Muscle layer of colon (tissue), 2 donors: ENCODE data around the gene CCDC40.
"Not testable (repeated sequence)": the region's sequence is repeated elsewhere in the genome, so short reads cannot be mapped to it uniquely, and the experiment has no call there.

ENCODE experiments used
- H3K27ac ChIP-seq: one replicate; pipeline ENCODE4 v1.7.0; 2013; ENCODE audit warnings: low read depth, mild to moderate bottlenecking, low read length, moderate library complexity
- H3K27me3 ChIP-seq, 2 donors: one replicate each; pipeline ENCODE4 v1.7.0; 2013; ENCODE audit warnings: low read length in 2 of 2, mild to moderate bottlenecking in 2 of 2; ENCODE audit not compliant: insufficient read depth in 2 of 2, control insufficient read depth in 1 of 2
- H3K36me3 ChIP-seq: one replicate; pipeline ENCODE4 v1.7.0; 2013; ENCODE audit warnings: mild to moderate bottlenecking, low read length; ENCODE audit not compliant: insufficient read depth
- H3K4me1 ChIP-seq: one replicate; pipeline ENCODE4 v1.7.0; 2013; ENCODE audit warnings: mild to moderate bottlenecking, low read length; ENCODE audit not compliant: insufficient read depth
- H3K4me3 ChIP-seq, 2 donors: one replicate each; pipeline ENCODE4 v1.7.0; 2013; ENCODE audit warnings: low read length in 2 of 2, low read depth in 1 of 2, mild to moderate bottlenecking in 1 of 2, moderate library complexity in 1 of 2
- H3K9ac ChIP-seq: one replicate; pipeline ENCODE4 v1.7.0; 2013; ENCODE audit warnings: low read length
- H3K9me3 ChIP-seq: one replicate; pipeline ENCODE4 v1.7.0; 2013; ENCODE audit warnings: mild to moderate bottlenecking, low read length
- donor health status: abdominal sarcoma.
- donor health status: Adenocarcinoma of cecum.

CCDC40 gene

DNA sequence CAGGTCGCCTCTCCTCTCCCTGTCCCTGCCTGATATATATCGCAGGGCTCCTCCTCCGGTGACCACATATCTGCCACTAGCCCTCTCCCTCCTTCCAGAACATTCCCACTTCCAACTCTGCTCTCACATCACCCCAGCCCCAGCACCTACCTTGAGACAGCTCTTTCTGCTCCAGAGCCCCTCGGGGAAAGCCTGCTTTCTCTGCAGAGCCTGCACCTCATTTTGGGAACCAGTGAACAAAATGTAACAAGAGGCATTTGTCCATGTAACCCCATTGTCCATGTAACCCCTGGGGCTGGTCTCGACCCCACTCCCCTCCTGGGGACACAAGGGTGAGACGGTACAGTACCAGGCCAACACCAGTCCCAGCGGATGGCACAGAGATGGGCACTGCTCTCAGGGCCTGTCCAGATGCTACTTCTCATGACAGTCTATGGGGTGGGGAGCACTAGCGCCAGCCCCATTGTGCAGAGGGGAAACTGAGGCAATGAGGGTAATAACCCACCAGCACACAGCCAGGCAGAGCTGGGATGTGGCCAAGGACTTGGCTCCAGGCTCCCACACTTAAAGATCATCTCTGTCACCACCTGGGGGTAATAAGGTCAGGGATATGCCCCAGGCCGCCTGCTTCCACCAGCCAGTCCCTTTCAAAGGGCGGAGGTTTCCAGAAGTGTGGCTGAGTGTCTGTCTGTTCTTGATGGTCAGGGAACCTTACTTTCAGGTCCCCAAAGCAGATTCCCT, 43.6 kb upstream of the CCDC40 start:
- Histone ChIP-seq H3K4me3 (peak overlapping the region; percentile 63 to 77), H3K9me3 (no peaks in the 10 kb centered on the region), H3K4me1 (peaks cover 28% of the 10 kb centered on the region), H3K36me3 (no peaks in the 10 kb centered on the region), H3K27me3 (no peaks in the 10 kb centered on the region), H3K27ac (no peak overlapping the region), H3K9ac (no peak overlapping the region)

DNA sequence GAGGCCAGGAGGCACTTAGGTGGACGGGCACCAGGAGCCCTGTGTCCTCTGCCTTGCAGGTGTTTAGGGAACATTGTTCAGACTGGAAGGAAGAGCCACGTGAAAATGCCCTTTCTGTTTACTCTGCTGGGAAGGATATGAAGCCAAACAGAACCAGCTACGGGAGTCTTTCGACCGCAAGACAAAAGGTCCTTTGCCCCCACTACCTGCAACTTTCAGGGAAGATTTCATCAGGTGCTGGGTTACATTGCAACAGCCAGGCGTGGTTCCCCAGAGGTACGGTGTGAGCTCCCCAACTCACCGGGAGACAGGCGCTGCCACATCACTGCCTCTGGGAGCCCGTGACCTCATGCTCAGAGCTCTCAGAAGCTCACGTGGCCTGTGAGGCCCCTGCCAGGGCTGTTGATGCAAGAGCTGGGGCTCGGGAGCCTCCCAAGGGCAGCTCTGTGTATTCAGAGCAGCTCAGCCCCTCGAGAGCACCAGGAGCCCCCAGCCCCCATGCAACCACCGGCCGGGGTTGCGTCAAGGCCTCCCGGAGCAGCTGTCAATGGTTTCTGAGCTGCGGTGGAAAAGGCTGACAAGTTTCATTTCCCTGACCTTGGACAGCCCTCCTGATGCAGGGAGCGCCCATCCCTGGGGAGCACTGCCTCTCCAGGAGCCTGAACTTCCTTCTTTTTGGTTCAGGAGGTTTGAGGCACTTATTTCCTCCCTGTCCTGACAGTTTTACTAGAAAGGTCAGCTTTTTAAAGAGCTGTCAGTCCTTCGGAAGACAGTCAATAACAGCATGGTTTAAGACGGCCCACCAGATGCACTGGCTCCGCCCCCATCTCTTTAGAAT, 42.8 kb upstream of the CCDC40 start:
- Histone ChIP-seq H3K27ac (no peak overlapping the region), H3K9me3 (no peaks in the 10 kb centered on the region), H3K36me3 (no peaks in the 10 kb centered on the region), H3K4me3 (peak overlapping the region in 1 of 2 donors; percentile 63), H3K9ac (no peak overlapping the region), H3K27me3 (no peaks in the 10 kb centered on the region), H3K4me1 (peaks cover 28% of the 10 kb centered on the region)

DNA sequence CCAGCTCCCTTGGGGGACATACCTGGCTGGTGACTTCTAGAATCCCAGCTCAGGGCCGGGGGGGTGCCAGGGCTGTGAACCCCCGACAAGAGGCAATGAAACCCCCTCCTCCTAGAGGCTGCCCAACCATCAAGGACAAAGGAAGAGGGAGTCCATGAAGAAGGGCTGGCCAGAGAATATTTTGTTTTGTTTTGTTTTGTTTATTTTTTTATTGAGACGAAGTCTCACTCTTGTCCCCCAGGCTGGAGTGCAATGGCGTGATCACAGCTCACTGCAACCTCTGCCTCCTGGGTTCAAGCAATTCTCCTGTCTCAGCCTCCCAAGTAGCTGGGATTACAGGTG, 42.2 kb upstream of the CCDC40 start:
- H3K4me1 ChIP-seq, result peaks cover 28% of the 10 kb centered on the region
- not testable (repeated sequence) for H3K9ac ChIP-seq, H3K27me3 ChIP-seq, H3K27ac ChIP-seq, H3K9me3 ChIP-seq, H3K4me3 ChIP-seq, H3K36me3 ChIP-seq

DNA sequence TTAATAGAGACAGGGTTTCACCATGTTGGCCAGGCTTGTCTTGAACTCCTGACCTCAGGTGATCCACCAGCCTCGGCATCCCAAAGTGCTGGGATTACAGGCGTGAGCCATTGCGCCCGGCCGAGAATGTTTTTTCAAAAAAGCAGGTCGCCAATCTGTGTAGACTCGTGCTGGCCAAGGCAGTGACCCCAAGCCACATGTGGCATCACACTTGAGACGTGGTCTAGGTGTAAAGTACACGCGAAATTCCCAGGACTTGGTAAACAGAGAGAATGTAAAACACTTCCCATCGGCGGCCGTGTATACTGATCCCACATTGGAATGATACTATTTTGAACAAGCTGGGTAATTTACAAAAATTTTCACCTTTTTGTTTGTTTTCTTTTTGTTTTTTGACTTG, 41.8 kb upstream of the CCDC40 start:
- Histone ChIP-seq H3K27ac (no peak overlapping the region), H3K4me3 (no peak overlapping the region), H3K9ac (no peak overlapping the region), H3K27me3 (no peaks in the 10 kb centered on the region), H3K36me3 (no peaks in the 10 kb centered on the region), H3K9me3 (no peaks in the 10 kb centered on the region), H3K4me1 (peaks cover 28% of the 10 kb centered on the region)

DNA sequence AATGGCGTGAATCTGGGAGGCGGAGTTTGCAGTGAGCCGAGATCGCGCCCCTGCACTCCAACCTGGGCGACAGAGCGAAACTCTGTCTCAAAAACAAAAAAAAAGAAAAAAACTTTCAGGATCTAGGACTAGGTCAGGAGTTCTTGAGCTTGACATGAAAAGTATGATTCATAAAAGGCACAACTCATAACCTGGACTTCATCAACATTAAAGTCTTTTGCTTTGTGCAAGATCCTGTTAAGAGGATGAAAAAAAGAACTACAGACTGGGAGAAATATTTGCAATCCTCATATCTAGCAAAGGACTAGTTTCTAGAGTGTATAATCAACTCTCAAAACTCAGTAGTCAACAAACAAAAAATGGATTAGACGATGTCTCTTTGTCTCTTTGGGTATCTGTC, 40.7 kb upstream of the CCDC40 start:
- no peaks in the 10 kb centered on the region for H3K9me3 ChIP-seq
- H3K4me1 ChIP-seq, result peaks cover 28% of the 10 kb centered on the region
- H3K36me3 ChIP-seq, result no peaks in the 10 kb centered on the region
- no peak overlapping the region for H3K27ac ChIP-seq
- no peak overlapping the region for H3K4me3 ChIP-seq
- H3K9ac ChIP-seq, result no peak overlapping the region
- H3K27me3 ChIP-seq, result no peaks in the 10 kb centered on the region

DNA sequence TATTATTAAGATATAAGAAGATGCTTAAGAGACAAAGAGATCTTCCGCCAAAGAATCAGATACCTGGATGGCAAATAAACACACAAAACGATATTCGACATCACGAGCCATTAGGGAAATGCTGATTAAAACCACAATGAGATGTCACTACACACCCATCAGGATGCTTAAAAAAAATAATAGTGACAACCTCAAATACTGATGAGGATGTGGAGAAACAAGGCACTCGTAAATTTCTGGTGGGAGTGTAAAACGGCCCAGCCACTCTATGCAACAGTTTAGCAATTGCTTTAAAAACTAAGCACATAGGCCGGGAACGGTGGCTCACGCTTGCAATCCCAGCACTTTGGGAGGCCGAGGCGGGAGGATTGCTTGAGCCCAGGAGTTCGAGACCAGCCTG, 40.2 kb upstream of the CCDC40 start:
- H3K27me3 ChIP-seq, result no peaks in the 10 kb centered on the region
- no peaks in the 10 kb centered on the region for H3K9me3 ChIP-seq
- H3K4me3 ChIP-seq, result no peak overlapping the region
- H3K4me1 ChIP-seq, result peaks cover 24% of the 10 kb centered on the region
- H3K9ac ChIP-seq, result no peak overlapping the region
- H3K27ac ChIP-seq, result no peak overlapping the region
- no peaks in the 10 kb centered on the region for H3K36me3 ChIP-seq

DNA sequence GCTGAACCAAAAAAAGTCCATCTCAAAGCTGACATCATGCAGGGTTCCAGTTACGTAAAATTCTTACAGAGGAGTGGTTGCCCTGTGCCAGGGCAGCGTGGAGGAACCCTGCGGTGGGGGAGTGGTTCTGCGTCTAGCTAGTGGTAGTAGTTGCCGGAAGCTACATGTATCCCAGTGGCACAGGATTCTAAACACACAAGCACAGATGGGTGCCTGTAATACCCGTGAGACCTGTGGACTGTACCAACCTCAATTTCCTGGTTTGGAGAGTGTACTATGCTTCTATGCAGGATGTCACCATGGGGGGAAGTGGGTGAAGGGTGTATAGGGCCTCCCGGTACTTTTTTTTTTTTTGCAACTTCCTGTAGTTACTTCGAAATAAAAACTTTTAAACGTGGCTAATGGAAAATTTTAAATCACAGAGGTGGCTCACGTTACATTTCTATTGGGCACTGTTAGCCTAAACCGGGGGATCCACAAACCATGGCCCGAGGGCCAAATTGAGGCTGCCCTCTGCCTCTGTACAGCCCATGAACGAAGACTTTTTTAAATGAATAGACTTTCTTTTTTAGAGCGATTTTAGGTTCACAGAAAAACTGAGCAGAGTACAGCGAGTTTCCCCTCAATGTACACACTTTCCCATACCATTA, 39.3 kb upstream of the CCDC40 start:
- Histone ChIP-seq H3K27me3 (no peaks in the 10 kb centered on the region), H3K4me1 (peaks cover 20% of the 10 kb centered on the region), H3K4me3 (no peak overlapping the region), H3K27ac (no peak overlapping the region), H3K36me3 (no peaks in the 10 kb centered on the region), H3K9ac (no peak overlapping the region), H3K9me3 (no peaks in the 10 kb centered on the region)

DNA sequence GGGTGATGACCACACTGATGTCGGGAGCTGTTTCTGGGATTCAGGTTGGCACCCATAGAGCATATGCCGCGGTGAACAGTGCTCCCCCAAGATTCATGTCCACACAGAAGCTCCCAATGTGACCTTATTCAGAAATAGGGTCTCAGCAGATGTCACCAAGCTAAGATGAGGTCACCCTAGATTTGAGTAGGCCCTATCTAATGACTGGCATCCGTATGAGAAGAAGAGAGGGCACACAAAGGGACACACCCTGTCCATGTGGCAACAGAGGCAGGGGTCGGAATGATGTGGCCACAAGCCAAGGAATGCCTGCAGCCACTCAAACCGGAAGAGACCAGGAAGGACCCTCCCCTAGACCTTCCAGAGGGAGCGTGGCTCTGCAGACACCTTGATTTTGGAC, 36.3 kb upstream of the CCDC40 start:
- no peaks in the 10 kb centered on the region for H3K9me3 ChIP-seq
- no peaks in the 10 kb centered on the region for H3K4me1 ChIP-seq
- no peak overlapping the region for H3K27ac ChIP-seq
- H3K4me3 ChIP-seq, result no peak overlapping the region
- no peaks in the 10 kb centered on the region for H3K27me3 ChIP-seq
- H3K9ac ChIP-seq, result no peak overlapping the region
- H3K36me3 ChIP-seq, result no peaks in the 10 kb centered on the region

DNA sequence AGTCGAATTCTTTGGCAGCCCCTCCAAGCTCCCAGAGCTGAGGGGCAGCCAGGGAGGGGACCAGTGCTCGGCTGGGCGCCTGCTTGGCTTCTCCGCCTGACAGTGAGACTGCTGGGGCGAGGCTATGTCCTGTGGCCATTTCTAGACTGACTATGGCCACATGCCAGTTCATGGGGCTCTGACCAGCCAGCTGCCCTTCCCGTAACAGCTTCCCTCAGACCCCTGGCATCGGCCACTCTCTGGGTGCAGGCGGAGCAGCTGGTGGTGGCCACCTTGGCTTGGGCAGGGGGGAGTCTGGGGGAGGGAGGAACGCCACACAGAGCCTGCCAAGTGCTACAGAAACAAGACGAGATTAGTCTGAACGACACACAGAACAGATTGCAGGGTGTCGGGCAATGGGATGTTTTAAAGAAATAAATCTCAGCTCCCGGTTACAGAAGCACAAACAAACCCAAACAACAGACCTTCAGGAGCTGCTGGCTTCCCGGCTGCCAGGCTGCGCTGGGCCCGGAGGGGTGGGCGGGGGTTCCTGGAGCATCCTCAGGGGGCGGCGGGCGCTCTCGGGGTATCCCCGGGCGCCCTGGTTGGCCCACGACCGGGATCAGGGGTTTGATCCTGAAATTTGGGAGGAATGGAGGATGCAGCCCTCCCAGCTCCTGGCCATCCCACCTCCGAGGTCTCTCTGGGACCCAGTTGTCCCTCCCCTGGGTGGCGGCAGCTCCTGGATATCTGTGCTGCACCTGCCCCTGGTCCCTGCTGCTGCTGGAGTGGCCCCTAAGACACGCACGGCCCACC, 35.3 kb upstream of the CCDC40 start:
- H3K27ac ChIP-seq, result no peak overlapping the region
- H3K9me3 ChIP-seq, result no peaks in the 10 kb centered on the region
- H3K4me1 ChIP-seq, result peaks cover 6% of the 10 kb centered on the region
- no peaks in the 10 kb centered on the region for H3K36me3 ChIP-seq
- H3K4me3 ChIP-seq, result no peak overlapping the region
- no peak overlapping the region for H3K9ac ChIP-seq
- H3K27me3 ChIP-seq, result no peaks in the 10 kb centered on the region

DNA sequence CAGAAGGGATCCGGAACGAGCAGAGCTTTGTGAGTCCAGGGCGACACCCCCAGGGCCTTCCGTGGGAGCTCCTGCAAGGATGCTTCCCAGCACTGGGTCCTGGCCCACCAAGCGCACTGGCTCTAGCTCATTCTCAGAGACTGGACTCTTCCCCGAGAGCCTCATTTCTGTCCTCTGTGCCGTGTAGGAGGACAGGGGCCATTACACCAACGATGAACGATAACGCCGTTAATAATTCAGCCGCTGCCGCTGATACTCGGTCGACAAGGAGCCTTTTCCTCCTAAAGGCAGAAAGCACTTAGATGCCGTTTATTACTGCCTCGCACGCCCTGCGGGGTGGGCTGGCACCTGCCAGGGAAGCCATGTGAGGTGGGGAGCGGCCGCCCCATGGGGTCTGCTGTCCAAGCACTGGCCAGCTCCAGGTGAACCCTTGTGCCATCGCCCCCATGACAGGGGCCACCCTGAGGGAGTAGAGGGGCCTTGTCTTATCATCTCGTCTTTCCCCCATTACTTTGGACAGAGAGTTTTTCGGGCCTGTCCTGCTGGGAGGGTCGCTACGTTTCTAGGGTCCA, 34.3 kb upstream of the CCDC40 start:
- Histone ChIP-seq H3K9me3 (no peaks in the 10 kb centered on the region), H3K9ac (no peak overlapping the region), H3K27me3 (no peaks in the 10 kb centered on the region), H3K4me1 (peaks cover 7% of the 10 kb centered on the region), H3K36me3 (no peaks in the 10 kb centered on the region), H3K4me3 (no peak overlapping the region), H3K27ac (no peak overlapping the region)
